Measurements from ENCODE around the gene GABRD.

Gene GABRD

GRCh38 chr1:2022063-2022770, 3.1 kb downstream of the GABRD start:
- Histone ChIP-seq H3K9me3 (no peaks in the 10 kb centered on the region), H3K27me3 (peaks cover 86% of the 10 kb centered on the region), H3K4me3 (ENCODE audit: low read depth in 1 of 2, low read length in 1 of 2) (no peak overlapping the region), H3K36me3 (no peaks in the 10 kb centered on the region), H3K27ac (no peak overlapping the region), H3K4me1 (ENCODE audit: control insufficient read depth in 1 of 2, insufficient read depth in 1 of 2, low read depth in 1 of 2, low read length in 1 of 2) (peaks cover 0 to 8% of the 10 kb centered on the region in 2 experiments)
- no peak for TF ChIP-seq CTCF (IDR thresholded peaks at IDR 0.05)

GRCh38 chr1:2023187-2023586, 4.0 kb downstream of the GABRD start:
- H3K27me3 ChIP-seq = peaks cover 76% of the 10 kb centered on the region
- H3K4me3 ChIP-seq (ENCODE audit: low read depth in 1 of 2, low read length in 1 of 2) = no peak overlapping the region
- H3K4me1 ChIP-seq (ENCODE audit: control insufficient read depth in 1 of 2, insufficient read depth in 1 of 2, low read depth in 1 of 2, low read length in 1 of 2) = peaks cover 0 to 8% of the 10 kb centered on the region in 2 experiments
- H3K9me3 ChIP-seq = no peaks in the 10 kb centered on the region
- no peak overlapping the region for H3K27ac ChIP-seq
- H3K36me3 ChIP-seq = no peaks in the 10 kb centered on the region
- TF ChIP-seq CTCF (IDR thresholded peaks at IDR 0.05) = no peak

- peaks cover 63% of the 10 kb centered on the region for H3K27me3 ChIP-seq
- no peak overlapping the region for H3K4me3 ChIP-seq (ENCODE audit: low read depth in 1 of 2, low read length in 1 of 2)
- no peaks in the 10 kb centered on the region for H3K9me3 ChIP-seq
- TF ChIP-seq CTCF (IDR thresholded peaks at IDR 0.05) = no peak
- no peak overlapping the region for H3K27ac ChIP-seq
- H3K36me3 ChIP-seq = no peaks in the 10 kb centered on the region
- H3K4me1 ChIP-seq (ENCODE audit: control insufficient read depth in 1 of 2, insufficient read depth in 1 of 2, low read depth in 1 of 2, low read length in 1 of 2) = peaks cover 0 to 8% of the 10 kb centered on the region in 2 experiments
These were observed 5.3 kb downstream of the GABRD start for GRCh38 chr1:2024451-2024850.

GRCh38 chr1:2024887-2025286, 5.7 kb downstream of the GABRD start:
- H3K4me1 ChIP-seq (ENCODE audit: control insufficient read depth in 1 of 2, insufficient read depth in 1 of 2, low read depth in 1 of 2, low read length in 1 of 2) = peaks cover 0 to 8% of the 10 kb centered on the region in 2 experiments
- no peaks in the 10 kb centered on the region for H3K36me3 ChIP-seq
- no peaks in the 10 kb centered on the region for H3K9me3 ChIP-seq
- no peak overlapping the region for H3K27ac ChIP-seq
- H3K4me3 ChIP-seq (ENCODE audit: low read depth in 1 of 2, low read length in 1 of 2) = no peak overlapping the region
- H3K27me3 ChIP-seq = peaks cover 59% of the 10 kb centered on the region
- TF ChIP-seq CTCF (IDR thresholded peaks at IDR 0.05) = no peak

GRCh38 chr1:2025491-2025981, 6.4 kb downstream of the GABRD start:
- no peaks in the 10 kb centered on the region for H3K9me3 ChIP-seq
- TF ChIP-seq CTCF (IDR thresholded peaks at IDR 0.05) = no peak
- H3K27ac ChIP-seq = no peak overlapping the region
- H3K36me3 ChIP-seq = no peaks in the 10 kb centered on the region
- H3K27me3 ChIP-seq = peaks cover 52% of the 10 kb centered on the region
- H3K4me3 ChIP-seq (ENCODE audit: low read depth in 1 of 2, low read length in 1 of 2) = no peak overlapping the region
- peaks cover 0 to 8% of the 10 kb centered on the region in 2 experiments for H3K4me1 ChIP-seq (ENCODE audit: control insufficient read depth in 1 of 2, insufficient read depth in 1 of 2, low read depth in 1 of 2, low read length in 1 of 2)

Data from neutrophil (primary cell).